Stromal cell of bone marrow (primary cell): ENCODE measurements around the gene ADGRG6.
A peak's percentile ranks its signal among the peaks of the same experiment; 100 is the strongest.
"Not testable (repeated sequence)": the region's sequence is repeated elsewhere in the genome, so short reads cannot be mapped to it uniquely, and the experiment has no call there.

Source experiments
- DNase-seq: peaks from one replicate; pipeline ENCODE4 v3.0.0-alpha.2; 2012; ENCODE audit warnings: low read depth

The ADGRG6 gene

DNA sequence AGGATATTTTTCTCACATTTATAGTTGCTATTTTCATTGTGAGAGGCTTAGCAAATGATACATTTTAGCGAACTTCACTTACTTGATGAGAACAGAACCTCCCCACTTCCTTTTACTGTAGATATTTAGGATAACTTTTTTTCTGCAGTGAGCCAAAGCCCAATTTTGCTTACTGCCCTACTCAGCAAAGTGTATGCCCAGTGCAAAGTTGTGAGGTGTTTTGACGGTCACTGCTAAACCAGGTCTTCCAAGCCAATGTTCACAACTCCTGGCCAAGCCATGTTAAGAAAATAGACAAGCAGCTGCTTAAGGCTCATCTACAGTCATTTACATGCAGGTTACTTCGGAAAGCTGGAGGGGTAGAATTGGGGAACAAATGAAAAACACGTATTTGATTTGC is 144.8 kb downstream of the ADGRG6 start:
- no peak for DNase-seq

DNA sequence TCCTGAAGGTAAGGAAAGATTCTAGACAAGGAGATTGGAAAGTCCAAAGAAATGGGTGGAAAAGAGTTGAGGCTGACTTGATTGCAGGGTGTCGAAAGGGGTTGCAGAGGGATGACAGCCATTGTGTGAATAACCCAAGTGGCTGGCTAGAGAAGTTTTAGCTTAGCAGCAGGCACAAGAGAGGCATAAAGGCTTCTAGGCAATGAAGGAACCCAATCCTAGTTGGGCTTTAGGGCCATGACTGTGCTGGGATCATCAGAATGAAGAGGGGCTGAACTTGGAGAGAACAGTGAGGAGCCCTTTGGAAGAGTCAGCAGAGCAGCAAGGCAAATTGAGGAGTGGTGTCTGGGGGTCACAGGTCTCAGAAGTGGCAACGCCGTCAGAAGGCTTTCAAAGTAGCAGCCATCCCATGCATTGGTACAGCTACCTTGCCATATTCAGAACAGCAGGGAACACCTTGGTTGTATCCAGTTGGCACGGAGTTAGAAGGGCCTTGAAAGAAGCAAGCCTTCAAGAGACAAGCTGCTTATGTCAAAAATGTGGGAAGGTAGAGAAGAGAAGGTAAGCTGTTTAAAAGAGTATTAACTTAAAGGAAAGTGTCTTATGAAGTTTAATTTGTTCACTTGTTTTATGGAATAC is 146.4 kb downstream of the ADGRG6 start:
- DNase-seq, result no peak

DNA sequence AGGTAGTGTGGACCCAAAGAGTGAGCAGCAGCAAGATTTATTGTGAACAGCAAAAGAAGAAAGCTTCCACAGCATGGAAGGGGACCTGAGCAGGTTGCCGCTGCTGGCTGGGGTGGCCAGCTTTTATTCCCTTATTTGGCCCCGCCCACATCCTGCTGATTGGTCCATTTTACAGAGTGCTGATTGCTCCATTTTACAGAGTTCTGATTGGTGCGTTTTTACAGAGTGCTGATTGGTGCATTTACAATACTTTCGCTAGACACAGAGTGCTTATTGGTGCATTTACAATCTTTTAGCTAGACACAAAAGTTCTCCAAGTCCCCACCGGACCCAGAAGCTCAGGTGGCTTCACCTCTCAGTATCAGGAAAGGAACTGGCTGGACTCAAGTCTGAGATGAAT is 149.0 kb downstream of the ADGRG6 start:
- not testable (repeated sequence) for DNase-seq

DNA sequence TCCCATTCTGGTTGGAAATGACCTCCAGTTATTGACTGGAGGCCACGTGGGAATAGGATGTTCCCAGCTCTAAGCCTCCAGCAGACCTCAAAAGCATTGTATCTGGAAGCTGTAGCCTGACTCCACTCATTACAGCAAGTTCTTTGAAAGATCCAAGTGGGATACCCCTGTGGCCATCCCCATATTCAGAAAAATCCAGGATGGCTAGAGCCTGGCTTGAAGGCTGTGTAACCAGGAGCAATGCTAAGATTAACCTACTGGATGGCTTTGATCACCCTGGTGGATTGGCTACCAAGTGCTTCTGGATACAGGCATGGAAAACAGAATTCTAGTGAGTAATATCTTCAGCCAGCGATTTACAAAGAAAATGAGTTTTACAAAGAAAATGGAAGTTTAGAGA is 151.2 kb downstream of the ADGRG6 start:
- DNase-seq, result no peak

DNA sequence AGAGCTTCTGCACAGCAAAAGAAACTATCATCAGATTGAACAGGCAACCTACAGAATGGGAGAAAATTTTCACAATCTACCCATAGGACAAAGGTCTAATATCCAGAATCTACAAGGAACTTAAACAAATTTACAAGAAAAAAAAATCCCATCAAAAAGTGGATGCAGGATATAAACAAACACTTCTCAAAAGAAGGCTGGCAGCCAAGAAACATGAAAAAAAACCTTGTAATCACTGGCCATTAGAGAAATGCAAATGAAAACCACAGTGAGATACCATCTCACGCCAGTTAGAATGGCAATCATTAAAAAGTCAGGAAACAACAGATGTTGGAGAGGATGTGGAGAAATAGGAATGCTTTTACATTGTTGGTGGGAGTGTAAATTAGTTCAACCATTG is 152.4 kb downstream of the ADGRG6 start:
- not testable (repeated sequence) for DNase-seq

DNA sequence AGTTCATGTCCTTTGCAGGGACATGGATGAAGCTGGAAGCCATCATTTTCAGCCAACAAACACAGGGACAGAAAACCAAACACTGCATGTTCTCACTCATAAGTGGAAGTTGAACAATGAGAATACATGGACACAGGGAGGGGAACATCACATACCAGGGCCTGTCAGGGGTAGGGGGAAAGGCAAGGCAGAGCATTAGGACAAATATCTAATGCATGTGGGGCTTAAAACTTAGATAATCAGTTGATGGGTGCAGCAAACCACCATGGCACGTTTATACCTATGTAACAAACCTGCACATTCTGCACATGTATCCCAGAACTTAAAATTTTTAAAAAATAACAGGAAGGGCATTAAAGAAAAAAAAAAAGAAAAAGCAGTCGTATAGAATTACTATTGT is 153.0 kb downstream of the ADGRG6 start:
- DNase-seq, result not testable (repeated sequence)

DNA sequence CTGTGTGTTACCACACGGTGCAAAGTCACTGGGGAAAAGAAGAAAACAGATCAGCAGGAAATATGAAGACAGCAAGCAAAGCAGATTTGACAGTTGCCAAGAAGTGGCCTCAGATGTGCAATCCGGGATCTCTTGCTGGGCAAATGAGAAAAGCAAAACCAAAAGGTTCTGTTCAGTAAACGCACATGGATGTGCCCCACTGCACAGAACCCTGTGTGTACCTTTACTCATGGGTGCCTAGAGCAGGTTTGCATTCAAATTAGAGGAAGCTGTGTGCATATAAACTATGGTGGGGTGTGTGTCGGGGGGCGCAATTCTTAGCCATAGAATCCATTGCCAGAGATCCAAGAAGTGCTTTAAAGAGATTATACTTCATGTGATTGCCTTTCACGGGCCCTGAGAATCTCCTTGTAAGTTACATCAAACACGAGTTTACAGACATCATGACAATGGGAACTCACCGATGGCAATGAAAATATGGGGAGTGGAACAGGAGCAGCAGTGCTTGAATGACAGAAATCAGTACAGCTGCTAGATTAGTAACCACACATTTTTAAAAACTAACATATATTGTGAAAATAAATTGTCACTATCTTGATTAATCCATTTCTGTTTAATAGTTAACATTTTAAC is 154.3 kb downstream of the ADGRG6 start:
- no peak for DNase-seq

DNA sequence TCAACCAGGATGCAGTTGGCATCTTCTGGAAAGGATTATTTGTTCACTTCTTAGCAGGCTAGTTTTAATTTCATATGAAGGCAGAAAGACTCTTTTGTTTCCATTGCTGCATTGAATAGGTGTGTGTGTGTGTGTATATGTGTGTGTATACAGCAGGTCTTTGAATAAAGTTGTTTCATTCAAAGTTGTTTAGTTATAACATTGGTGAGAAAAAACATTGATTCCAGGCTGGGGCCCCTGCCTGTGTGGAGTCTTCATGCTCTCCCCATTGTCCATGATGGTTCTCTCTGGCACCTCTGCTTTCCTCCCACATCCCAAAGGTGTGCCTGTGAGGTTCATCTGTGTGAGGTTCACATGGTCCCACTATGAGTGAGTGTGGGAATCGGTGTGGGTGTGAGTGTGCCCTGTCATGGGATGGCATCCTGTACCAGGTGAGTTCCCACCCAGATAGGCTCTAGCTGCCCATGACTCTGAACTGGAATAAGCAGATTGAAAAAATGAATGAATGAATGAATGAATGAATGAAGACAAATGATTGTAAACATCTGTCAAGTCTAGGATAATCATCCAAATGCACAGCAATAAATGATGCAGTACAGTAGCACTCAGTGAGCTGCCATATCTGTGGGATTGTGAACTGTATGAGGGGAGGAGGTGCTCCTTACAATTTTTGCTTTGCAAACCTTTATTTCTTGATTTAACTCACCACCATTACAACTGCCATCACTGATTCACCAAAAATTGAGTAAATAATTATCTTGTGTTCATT is 156.0 kb downstream of the ADGRG6 start:
- DNase-seq, result no peak

DNA sequence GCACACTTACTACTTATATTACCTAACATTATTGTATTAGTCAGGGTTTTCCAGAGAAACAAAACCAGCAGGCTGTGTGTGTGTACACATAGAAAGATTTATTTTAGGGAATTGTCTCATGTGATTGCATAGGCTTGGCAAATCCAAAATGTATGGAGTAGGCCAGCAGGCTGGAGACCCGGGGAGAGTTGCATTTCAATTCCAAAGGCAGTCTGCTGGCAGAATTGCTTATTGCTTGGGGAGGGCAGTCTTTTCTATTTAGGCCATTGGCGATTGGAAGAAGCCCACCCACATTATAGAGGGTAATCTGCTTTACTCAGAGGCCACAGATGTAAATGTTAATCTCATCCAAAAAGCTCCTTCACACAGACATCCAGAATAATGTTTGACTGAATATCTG is 157.0 kb downstream of the ADGRG6 start:
- no peak for DNase-seq

DNA sequence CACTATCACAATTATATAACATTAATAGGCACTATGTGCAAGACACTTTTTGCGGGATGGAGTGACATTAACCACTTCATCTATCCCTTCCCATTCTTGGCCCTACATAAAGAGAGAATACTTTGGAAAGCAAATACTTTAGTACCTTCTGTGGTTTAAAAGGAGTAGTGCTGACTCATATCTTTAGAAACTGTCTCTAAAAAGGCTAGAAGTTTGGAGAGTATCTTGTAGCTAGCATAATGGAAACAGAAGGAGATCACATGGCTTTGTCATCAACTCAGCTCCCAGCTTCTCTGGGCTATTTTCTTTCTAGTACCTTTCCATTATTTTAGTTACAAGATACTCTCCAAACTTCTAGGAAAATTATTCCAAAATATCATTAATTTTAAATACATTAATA is 157.5 kb downstream of the ADGRG6 start:
- no peak for DNase-seq

DNA sequence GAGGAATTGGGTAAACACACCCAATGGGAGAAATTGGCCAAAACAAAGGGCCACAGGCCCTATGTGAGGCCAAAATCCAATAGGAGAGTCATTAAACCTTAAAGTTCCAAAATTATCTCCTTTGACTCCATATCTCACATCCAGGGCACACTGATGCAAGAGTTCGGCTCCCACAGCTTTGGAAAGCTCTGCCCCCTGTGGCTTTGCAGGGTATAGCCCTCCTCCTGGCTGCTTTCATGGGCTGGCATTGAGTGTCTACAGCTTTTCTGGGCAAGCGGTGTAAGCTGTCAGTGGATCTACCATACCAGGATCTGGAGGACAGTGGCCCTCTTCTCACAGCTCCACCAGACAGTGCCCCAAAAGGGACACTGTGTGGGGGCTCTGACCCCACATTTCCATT is 160.5 kb downstream of the ADGRG6 start:
- DNase-seq, result no peak

DNA sequence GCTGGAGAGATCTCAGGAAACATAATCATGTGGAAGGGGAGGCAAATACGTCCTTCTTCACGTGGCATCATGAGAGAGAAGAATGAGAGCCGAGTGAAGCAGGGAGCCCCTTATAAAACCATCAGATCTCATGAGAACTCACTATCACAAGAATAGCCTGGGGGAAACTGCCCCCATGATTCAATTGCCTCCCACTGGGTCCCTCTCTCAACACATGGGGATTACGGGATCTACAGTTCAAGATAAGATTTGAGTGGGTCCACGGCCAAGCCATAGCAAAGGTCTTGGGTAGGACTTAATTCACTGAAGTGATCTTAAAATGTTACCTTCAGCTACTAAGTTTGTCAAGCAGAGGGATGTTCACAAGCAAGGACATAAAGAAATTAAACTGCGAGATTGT is 162.2 kb downstream of the ADGRG6 start:
- no peak for DNase-seq

DNA sequence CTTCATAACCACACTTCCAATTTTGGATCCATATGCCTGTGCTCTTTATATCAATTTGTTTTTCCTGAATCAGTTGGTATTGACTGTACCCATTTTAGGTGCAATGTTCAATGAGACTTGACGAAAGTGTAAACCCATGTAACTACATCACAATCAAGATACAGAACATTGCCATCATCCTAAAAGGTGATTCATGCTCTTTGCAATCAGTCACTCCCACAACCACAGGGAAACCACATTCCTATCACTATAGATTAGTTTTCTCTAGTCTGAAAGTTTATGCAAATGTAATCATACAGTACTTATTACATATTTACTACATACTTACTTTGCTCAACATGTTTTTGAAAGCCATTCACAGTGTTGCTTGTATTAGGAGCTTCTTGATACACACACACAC is 167.4 kb downstream of the ADGRG6 start:
- DNase-seq, result no peak

DNA sequence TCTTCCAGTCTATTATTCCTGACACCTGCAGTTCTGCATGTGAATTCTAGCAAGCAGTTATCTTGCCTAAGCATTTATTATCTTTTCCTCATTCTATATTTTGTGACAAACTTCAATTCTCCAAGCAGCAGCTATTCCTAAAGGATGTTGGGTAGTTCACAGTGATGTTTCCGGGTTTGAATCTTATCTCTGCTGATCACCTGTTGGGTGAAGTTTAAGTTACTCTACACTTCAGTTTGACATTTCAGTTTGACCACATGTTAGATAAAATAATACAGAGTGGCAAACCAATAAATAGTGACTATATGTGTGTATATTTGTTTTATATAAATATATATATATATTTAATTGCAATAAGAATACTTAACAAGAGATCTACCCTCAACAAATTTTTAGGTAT is 168.6 kb downstream of the ADGRG6 start:
- DNase-seq, result no peak

DNA sequence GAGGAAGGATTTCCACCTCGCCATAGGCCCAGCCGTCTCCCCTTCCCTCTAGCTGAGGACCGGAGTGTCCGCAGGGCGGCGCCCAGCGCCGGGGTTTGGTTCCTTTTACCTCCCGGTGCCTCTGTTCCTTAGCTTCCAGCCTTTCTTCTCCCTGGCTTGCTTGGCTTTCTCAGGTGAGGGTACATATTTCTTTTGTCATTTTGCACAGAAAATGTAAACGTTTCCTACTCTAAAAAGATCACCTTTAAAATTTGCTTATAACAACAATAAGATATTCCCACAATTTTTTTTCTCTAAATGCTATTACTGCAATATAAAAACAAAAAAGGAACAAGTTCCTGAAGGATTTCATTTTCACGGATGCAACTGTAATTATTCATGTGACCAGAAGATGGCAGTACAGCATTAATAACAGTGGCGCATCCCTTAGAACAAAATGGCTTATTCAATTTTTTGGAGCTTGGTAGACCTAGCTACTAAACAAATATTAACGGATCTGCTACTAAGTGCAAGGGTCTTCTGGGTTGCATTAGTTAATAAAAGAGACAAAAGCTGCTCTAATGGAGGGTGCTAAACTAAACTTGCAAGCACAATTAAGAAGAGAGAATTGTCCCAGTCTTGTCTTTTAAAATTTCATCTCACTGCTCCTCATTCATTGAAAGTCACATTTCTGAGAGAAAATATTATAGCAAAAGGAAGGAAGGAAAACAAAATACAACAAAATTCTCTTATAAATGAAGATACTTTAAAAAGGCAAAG is 172.9 kb downstream of the ADGRG6 start:
- DNase-seq, result peak; percentile 33

DNA sequence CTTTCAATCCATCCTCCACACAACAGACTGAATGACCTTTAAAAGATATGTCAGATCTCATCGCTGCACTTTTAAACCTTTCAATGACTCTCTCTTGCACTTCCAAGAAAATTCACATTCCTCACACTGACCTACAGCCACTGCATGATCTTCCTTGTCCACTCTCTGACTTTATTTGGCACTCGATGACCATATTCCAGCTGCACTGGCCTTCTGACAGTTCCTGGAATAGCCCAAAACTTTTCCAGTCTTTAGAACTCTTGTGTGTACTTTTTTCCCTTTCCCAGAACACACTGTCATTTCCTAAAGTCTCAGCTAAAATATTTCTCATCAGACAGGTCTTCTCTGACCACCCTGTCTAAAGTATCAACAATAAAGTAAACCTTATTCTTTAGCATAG is 174.6 kb downstream of the ADGRG6 start:
- DNase-seq, result no peak

DNA sequence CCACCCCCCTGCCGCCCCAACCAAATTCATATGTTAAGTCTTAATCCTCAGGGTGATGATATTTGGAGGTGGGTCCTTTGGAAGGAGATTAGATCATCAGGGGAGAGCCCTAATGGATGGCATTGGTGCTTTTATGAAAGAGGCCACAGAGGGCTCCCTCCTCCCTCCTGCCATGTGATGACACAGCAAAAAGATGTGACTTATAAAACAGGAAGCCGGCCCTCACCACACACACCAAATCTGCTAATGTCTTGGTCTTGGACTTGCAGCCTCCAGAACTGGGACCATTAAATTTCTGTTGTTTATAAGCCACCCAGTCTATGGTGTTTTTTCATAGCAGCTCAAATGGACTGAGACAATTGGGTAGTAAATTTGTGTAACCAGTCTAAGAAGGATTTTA is 176.3 kb downstream of the ADGRG6 start:
- DNase-seq, result peak; percentile 17

DNA sequence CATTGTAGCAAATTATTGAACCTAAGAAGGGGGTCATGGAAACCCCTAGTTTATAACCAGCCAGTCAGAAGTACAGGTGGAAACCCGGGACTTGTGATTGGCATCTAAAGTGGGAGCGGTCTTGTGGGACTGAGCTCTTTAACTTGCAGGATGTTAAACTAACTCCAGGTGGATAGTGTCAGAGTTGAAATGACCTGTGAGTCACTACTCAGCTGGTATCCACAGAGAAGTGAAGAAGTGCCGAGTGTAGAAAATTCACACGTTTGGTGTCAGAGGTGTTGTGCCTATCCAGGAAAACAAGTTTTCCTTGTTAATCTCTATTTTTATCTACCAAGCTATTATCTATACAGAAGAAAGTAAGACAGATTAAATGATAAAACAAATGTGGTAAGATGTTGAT is 179.7 kb downstream of the ADGRG6 start:
- DNase-seq, result no peak

DNA sequence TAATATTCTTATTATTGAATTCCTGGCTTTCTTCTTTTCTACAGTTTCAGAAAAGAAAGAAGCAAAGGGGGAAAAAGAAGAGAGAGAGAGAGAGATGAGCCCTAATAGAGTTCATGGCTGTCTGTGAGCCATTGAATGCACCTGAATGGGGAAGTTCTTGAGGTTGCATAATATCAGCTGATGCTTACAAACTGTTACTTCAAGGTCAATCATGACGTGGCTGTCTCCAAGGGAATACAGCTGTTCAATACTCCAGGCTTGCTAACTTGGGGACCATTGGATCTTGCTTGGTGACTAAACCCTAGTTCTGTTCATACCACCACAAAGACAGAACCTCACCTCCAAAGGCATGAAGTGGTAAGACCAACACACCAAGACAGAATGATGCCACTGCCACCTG is 180.4 kb downstream of the ADGRG6 start:
- no peak for DNase-seq

DNA sequence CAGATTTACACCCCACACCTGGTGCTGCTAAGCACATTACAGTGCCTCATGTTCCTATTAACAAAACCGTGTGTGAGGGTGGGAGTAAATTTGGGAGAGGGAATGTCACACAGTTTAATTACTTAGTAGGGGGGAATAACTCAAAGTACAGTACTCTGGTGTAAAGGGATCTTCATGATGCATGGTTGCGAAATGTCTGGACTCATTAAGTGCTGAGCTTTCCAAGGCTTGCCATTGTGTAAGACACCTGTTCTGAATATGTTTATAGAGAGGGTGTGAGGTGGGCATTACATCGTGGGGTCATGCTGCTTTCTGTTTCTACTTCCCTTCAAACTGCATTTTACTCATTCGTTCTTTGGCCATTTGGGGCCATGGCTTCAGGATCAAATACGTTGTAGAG is 181.2 kb downstream of the ADGRG6 start:
- DNase-seq, result no peak

DNA sequence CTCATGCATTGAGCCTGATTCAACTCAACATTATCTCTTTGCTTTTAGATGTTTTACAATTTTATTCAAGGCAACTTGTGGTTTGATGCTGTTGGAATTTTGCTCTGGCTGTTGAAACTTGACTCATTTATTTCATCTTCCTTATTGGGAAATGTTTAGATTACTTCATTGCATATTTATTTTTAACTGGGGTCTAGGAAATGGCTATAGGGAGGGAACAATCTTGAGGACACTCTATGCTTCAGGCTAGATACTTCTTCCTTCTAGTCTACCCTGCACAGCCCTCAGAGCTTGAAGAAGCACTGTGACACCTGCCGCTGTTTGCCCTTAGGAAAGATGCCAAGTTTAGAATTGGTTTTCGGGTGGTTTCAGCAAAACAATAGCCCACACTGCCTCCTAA is 183.4 kb downstream of the ADGRG6 start:
- no peak for DNase-seq

DNA sequence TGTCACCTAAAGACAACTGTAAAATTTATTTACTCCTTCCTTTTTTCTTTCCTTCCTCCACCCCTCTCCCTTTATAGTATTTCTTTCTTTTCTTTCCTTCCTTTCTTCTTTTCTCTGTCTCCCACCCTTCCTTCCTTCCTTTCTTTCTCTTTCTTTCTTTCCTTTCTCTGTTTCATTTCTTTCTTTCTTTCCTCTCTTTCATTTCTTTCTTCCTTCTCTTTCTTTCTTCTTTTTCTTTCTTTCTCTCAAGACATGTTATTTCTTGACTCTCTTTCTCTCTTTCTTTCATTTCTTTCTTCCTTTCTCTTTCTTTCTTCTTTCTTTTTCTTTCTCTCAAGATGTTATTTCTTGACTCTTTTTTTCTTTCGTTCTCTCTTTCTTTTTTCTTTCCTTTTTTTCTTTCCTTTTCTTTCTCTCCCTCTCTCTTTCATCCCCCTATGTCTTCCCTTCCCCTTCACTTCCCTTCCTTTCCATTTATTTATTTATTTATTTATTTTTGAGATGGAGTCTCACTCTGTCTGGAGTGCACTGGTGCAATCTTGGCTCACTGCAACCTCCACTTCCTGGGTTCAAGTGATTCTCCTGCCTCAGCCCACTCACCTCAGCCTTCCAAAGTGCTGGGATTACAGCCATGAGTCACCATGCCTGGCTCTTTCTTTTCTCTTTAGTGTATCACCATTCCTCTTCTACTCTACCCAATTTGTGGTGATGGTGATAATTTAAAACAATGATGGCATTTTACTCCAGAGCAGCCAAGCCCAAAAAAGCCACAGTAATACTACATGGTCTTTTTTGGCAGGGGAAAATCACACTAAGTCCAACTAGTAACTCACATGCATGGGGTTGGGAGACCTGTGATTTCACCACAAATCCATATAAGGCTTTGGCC is 188.2 kb downstream of the ADGRG6 start:
- DNase-seq, result peak; percentile 53
